DND-41 (cell line): ENCODE results near the gene CDKN2B.

Source experiments
- ATAC-seq: fragments of 200-7000 bp; cut with Tn5 transposase; 3 replicates; pipeline ENCODE4 v1.9.1; 2021; ENCODE audit warnings: low read depth; ENCODE audit not compliant: insufficient read depth
- DNase-seq: peaks from one replicate; pipeline ENCODE4 v3.0.0-alpha.2; 2020
- H2AFZ ChIP-seq: 2 replicates; pipeline ENCODE4 v1.6.0; 2012; ENCODE audit warnings: low read depth, low read length
- H3K27ac ChIP-seq: 2 replicates; pipeline ENCODE4 v1.5.1; 2012; ENCODE audit warnings: low read length, inconsistent platforms
- H3K27me3 ChIP-seq: fragments of 200-600 bp; sonication (generic); 2 replicates; pipeline ENCODE4 v1.6.0; 2012; ENCODE audit warnings: low read length, mild to moderate bottlenecking, inconsistent platforms; ENCODE audit not compliant: insufficient read depth, poor library complexity
- H3K36me3 ChIP-seq: 2 replicates; pipeline ENCODE4 v1.5.1; 2012; ENCODE audit warnings: low read length, inconsistent platforms; ENCODE audit not compliant: insufficient read depth
- H3K4me1 ChIP-seq: 2 replicates; pipeline ENCODE4 v1.5.1; 2012; ENCODE audit warnings: mild to moderate bottlenecking, low read length; ENCODE audit not compliant: insufficient read depth
- H3K4me2 ChIP-seq: 2 replicates; pipeline ENCODE4 v1.6.0; 2012; ENCODE audit warnings: mild to moderate bottlenecking, moderate library complexity, low read length, inconsistent platforms; ENCODE audit not compliant: insufficient read depth
- H3K4me3 ChIP-seq, 2 experiments: fragments of 200-600 bp in 1 of 2; shearing (Covaris generic) in 1 of 2; 2 replicates each; pipeline ENCODE4 v1.5.1; 2012 to 2016; ENCODE audit warnings: inconsistent platforms in 2 of 2, low read length in 2 of 2, mild to moderate bottlenecking in 2 of 2, low read depth in 1 of 2, moderate library complexity in 1 of 2
- H3K79me2 ChIP-seq: 2 replicates; pipeline ENCODE4 v1.6.0; 2012; ENCODE audit warnings: low read length, inconsistent platforms; ENCODE audit not compliant: insufficient read depth
- H3K9ac ChIP-seq: 2 replicates; pipeline ENCODE4 v1.6.0; 2012; ENCODE audit warnings: low read depth, mild to moderate bottlenecking, inconsistent platforms, low read length, moderate library complexity
- H3K9me3 ChIP-seq: 2 replicates; pipeline ENCODE4 v1.5.1; 2012; ENCODE audit warnings: low read length, moderate library complexity, mild to moderate bottlenecking, inconsistent platforms; ENCODE audit not compliant: insufficient read depth, severe bottlenecking
- H4K20me1 ChIP-seq: 2 replicates; pipeline ENCODE4 v1.6.0; 2012; ENCODE audit warnings: low read length; ENCODE audit not compliant: insufficient read depth
- CTCF ChIP-seq: IDR thresholded peaks from 2 replicates; pipeline ENCODE4 v1.5.1; 2012; ENCODE audit warnings: borderline replicate concordance, low read length, moderate library complexity, mild to moderate bottlenecking; ENCODE audit not compliant: poor library complexity, severe bottlenecking; ENCODE audit errors: extremely low read depth
- EZH2 ChIP-seq: IDR thresholded peaks from 3 replicates; pipeline ENCODE4 v1.6.1; 2012; ENCODE audit warnings: borderline replicate concordance, low read depth, mild to moderate bottlenecking, moderate library complexity, low read length, inconsistent platforms; ENCODE audit not compliant: severe bottlenecking

Gene CDKN2B

GRCh38 chr9:22009506-22009867, 382 bp upstream of the CDKN2B start:
- Histone ChIP-seq H3K4me1 (peaks cover 27% of the 10 kb centered on the region; the same call in 1 of the 2 replicates), H3K4me2 (no peak overlapping the region), H3K27me3 (no peaks in the 10 kb centered on the region), H3K4me3 (no peak overlapping the region), H3K27ac (no peak overlapping the region), H3K79me2 (peaks cover 97% of the 10 kb centered on the region), H3K9me3 (no peaks in the 10 kb centered on the region), H3K36me3 (peaks cover 68% of the 10 kb centered on the region), H3K9ac (no peak overlapping the region), H2AFZ (no peak overlapping the region), H4K20me1 (peaks cover 25% of the 10 kb centered on the region)
- DNase-seq (no peak), ATAC-seq (no peak)
- TF ChIP-seq CTCF (no peak), EZH2 (no peak)

GRCh38 chr9:22008384-22008716, 755 bp downstream of the CDKN2B start:
- H2AFZ ChIP-seq = no peak overlapping the region
- peaks cover 99% of the 10 kb centered on the region for H3K79me2 ChIP-seq
- no peaks in the 10 kb centered on the region for H3K9me3 ChIP-seq
- no peak overlapping the region for H3K4me3 ChIP-seq
- H3K4me1 ChIP-seq = peaks cover 38% of the 10 kb centered on the region
- DNase-seq (no peak), ATAC-seq (no peak)
- H3K4me2 ChIP-seq = no peak overlapping the region
- no peak overlapping the region for H3K27ac ChIP-seq
- TF ChIP-seq EZH2 (no peak), CTCF (no peak)
- H3K36me3 ChIP-seq = peaks cover 60% of the 10 kb centered on the region
- peaks cover 25% of the 10 kb centered on the region for H4K20me1 ChIP-seq
- no peak overlapping the region for H3K9ac ChIP-seq
- no peaks in the 10 kb centered on the region for H3K27me3 ChIP-seq

- Histone ChIP-seq H3K9ac (peak overlapping the region; percentile 76), H3K4me2 (peak overlapping the region; percentile 66), H3K36me3 (peaks cover 36% of the 10 kb centered on the region), H3K27me3 (no peaks in the 10 kb centered on the region), H3K4me3 (peak overlapping the region; percentile 24 to 61; a peak in 3 of 4 replicates), H3K9me3 (no peaks in the 10 kb centered on the region), H3K79me2 (peaks cover 100% of the 10 kb centered on the region), H4K20me1 (peaks cover 18% of the 10 kb centered on the region), H2AFZ (peak overlapping the region; percentile 53), H3K27ac (peak overlapping the region; percentile 97), H3K4me1 (peaks cover 62% of the 10 kb centered on the region)
- TF ChIP-seq EZH2 (no peak), CTCF (peak; percentile 17)
- DNase-seq = peak; percentile 51
- peak; percentile 53 for ATAC-seq
These were observed 3.2 kb downstream of the CDKN2B start for GRCh38 chr9:22005702-22006606.
